Measurements from ENCODE around the gene CLEC11A.

- TF ChIP-seq EZH2 (IDR thresholded peaks at IDR 0.05; ENCODE audit: low read length) (no peak), CTCF (optimal IDR thresholded peaks at IDR 0.05 in 1 of 3, IDR thresholded peaks at IDR 0.05 in 1 of 3, conservative IDR thresholded peaks at IDR 0.05 in 1 of 3; ENCODE audit: extremely low read depth in 1 of 3, insufficient read depth in 2 of 3, low read length in 3 of 3) (no peak)
Observed at GRCh38 chr19:50702871-50703829, 20.0 kb upstream of the CLEC11A start.
